Measurements from ENCODE around the gene MYD88. TPM values are rescaled to one million over a fixed set of nuclear protein-coding genes. Genes with fewer than 3 reads are reported as not detected.
A peak's percentile ranks its signal among the peaks of the same experiment; 100 is the strongest.

The MYD88 gene
- 32.0 and 36.9 TPM in 2 replicates for total RNA-seq

- H3K27me3 Mint-ChIP-seq = no peaks in the 10 kb centered on the region
- H3K27ac Mint-ChIP-seq = peak within 1 kb of the TSS; percentile 99
- intact Hi-C loops (cut with micrococcal nuclease) = loop anchor here (5.0 kb wide), 1 partner anchor 359 kb away; the partner anchor contains the start of gene EXOG
- no peaks in the 10 kb centered on the region for H3K9me3 Mint-ChIP-seq
- peak; percentile 96 for DNase-seq
- H3K4me3 Mint-ChIP-seq = peak within 1 kb of the TSS; percentile 90
- peaks cover 37% of the 10 kb centered on the region for H3K36me3 Mint-ChIP-seq (ENCODE audit: low read depth)
- peaks cover 58% of the 10 kb centered on the region for H3K4me1 Mint-ChIP-seq
Measured at GRCh38 chr3:38138349-38139190, at the start of gene MYD88. TSS of gene MYD88 (plus strand) at chr3:38138661. CDS start at chr3:38138701, 40 bp downstream.

DNA sequence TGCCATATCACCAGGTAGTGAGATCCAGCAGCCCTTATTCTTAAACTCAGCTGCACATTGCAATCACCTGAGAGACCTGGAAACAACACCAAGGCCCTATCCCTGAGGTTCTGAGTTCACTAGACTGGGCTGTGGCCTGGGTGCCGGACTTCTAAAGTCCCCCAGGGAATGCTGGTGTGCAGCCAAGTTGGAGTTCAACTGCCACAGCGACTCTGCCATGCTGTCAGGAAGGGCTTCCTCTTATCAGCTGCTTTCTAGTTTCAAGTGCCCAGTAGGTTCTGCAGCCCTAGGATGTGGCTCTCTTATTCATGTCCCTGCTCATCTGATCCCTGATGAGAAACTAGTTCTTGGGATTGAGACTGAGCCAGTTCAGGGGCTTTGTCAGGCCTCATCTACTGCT is 49.3 kb upstream of the MYD88 start:
- H3K9me3 Mint-ChIP-seq = peaks cover 4% of the 10 kb centered on the region
- intact Hi-C loops (cut with micrococcal nuclease) = no loop called here
- H3K4me3 Mint-ChIP-seq = no peak overlapping the region
- peaks cover 11% of the 10 kb centered on the region for H3K27me3 Mint-ChIP-seq
- H3K27ac Mint-ChIP-seq = no peak overlapping the region
- no peaks in the 10 kb centered on the region for H3K4me1 Mint-ChIP-seq
- no peak for DNase-seq
- H3K36me3 Mint-ChIP-seq (ENCODE audit: low read depth) = peaks cover 2% of the 10 kb centered on the region

GRCh38 chr3:38090453-38090852 is 48.0 kb upstream of the MYD88 start:
- H3K4me1 Mint-ChIP-seq = no peaks in the 10 kb centered on the region
- no peak overlapping the region for H3K27ac Mint-ChIP-seq
- H3K4me3 Mint-ChIP-seq = no peak overlapping the region
- H3K9me3 Mint-ChIP-seq = no peaks in the 10 kb centered on the region
- intact Hi-C loops (cut with micrococcal nuclease) = no loop called here
- H3K36me3 Mint-ChIP-seq (ENCODE audit: low read depth) = no peaks in the 10 kb centered on the region
- DNase-seq = no peak
- peaks cover 11% of the 10 kb centered on the region for H3K27me3 Mint-ChIP-seq

DNA sequence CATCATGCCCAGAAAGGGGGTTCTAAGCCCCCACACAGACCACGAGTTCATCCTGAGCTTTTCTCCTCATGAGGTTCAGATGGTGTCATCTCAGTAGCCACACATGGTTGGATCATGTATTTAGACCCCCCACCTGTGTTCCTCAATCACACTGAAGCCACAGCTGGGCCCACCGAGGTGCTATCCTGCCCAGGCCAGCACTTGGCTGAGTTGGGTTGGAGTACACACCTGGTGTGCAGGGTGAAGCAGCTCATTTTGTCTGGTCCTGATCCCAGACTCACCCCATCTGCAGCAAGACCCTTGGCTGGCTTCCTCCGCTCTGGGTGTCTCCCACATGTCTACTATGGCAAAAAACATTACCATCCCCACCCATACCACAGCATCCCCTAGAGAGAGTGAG is 43.5 kb upstream of the MYD88 start:
- H3K4me3 Mint-ChIP-seq = no peak overlapping the region
- no peak overlapping the region for H3K27ac Mint-ChIP-seq
- no peak for DNase-seq
- H3K9me3 Mint-ChIP-seq = no peaks in the 10 kb centered on the region
- intact Hi-C loops (cut with micrococcal nuclease) = no loop called here
- H3K36me3 Mint-ChIP-seq (ENCODE audit: low read depth) = no peaks in the 10 kb centered on the region
- H3K27me3 Mint-ChIP-seq = peaks cover 11% of the 10 kb centered on the region
- H3K4me1 Mint-ChIP-seq = no peaks in the 10 kb centered on the region

- H3K4me3 Mint-ChIP-seq = no peak overlapping the region
- peaks cover 11% of the 10 kb centered on the region for H3K27me3 Mint-ChIP-seq
- no peak overlapping the region for H3K27ac Mint-ChIP-seq
- intact Hi-C loops (cut with micrococcal nuclease) = no loop called here
- no peaks in the 10 kb centered on the region for H3K4me1 Mint-ChIP-seq
- H3K9me3 Mint-ChIP-seq = no peaks in the 10 kb centered on the region
- no peak for DNase-seq
- H3K36me3 Mint-ChIP-seq (ENCODE audit: low read depth) = no peaks in the 10 kb centered on the region
Measured at GRCh38 chr3:38095669-38096483, 42.6 kb upstream of the MYD88 start.

GRCh38 chr3:38097446-38098375 is 40.8 kb upstream of the MYD88 start:
- Mint-ChIP-seq H3K27me3 (peaks cover 7% of the 10 kb centered on the region), H3K4me1 (no peaks in the 10 kb centered on the region), H3K36me3 (ENCODE audit: low read depth) (no peaks in the 10 kb centered on the region), H3K27ac (no peak overlapping the region), H3K4me3 (no peak overlapping the region), H3K9me3 (no peaks in the 10 kb centered on the region)
- intact Hi-C loops (cut with micrococcal nuclease) = no loop called here
- no peak for DNase-seq

GRCh38 chr3:38098376-38098723 is 40.1 kb upstream of the MYD88 start:
- no peaks in the 10 kb centered on the region for H3K4me1 Mint-ChIP-seq
- H3K27ac Mint-ChIP-seq = no peak overlapping the region
- intact Hi-C loops (cut with micrococcal nuclease) = no loop called here

GRCh38 chr3:38099518-38099917 is 38.9 kb upstream of the MYD88 start:
- intact Hi-C loops (cut with micrococcal nuclease) = no loop called here
- no peak for DNase-seq
- no peak overlapping the region for H3K4me3 Mint-ChIP-seq
- H3K4me1 Mint-ChIP-seq = no peaks in the 10 kb centered on the region
- no peaks in the 10 kb centered on the region for H3K9me3 Mint-ChIP-seq
- H3K27me3 Mint-ChIP-seq = peaks cover 15% of the 10 kb centered on the region
- H3K36me3 Mint-ChIP-seq (ENCODE audit: low read depth) = no peaks in the 10 kb centered on the region
- no peak overlapping the region for H3K27ac Mint-ChIP-seq

More at GRCh38 chr3:38098376-38098723, 40.1 kb upstream of the MYD88 start:
- Mint-ChIP-seq H3K4me3 (no peak overlapping the region), H3K36me3 (ENCODE audit: low read depth) (no peaks in the 10 kb centered on the region), H3K27me3 (peaks cover 10% of the 10 kb centered on the region), H3K9me3 (no peaks in the 10 kb centered on the region)
- DNase-seq = no peak

GRCh38 chr3:38100498-38100897 is 38.0 kb upstream of the MYD88 start:
- Mint-ChIP-seq H3K27me3 (peaks cover 19% of the 10 kb centered on the region), H3K4me1 (no peaks in the 10 kb centered on the region), H3K9me3 (peaks cover under 1% of the 10 kb centered on the region), H3K27ac (no peak overlapping the region), H3K4me3 (no peak overlapping the region), H3K36me3 (ENCODE audit: low read depth) (no peaks in the 10 kb centered on the region)
- intact Hi-C loops (cut with micrococcal nuclease) = no loop called here
- no peak for DNase-seq

DNA sequence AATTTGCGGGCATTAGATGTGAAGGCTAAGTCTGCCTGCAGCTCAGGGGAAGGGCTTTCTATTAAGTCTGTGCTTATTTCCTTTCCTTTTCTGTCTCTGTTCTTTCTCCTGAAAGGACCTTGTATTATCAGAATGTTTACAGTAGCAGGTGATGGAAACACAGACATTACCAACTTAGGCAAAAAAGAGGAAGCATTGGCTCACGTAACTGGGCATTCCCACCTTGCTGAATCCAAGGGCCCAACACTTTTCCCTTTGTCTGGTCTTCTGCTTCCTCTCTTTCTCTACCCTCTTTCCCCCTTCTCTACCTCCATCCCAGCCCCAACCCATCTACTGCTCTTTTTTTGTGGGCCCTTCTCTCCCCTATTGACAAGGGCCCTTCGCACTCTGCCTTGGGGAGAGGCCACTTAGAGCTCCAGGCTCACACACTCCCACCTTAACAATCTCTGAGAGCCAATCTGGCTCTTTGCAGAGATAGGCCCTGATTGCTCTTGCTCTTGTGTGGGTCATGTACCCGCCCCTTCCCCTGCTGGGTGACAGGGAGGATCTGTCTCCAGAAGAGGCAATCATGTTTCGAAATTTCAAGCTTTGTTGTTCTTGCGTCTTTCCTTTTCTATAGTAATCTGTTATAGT is 36.5 kb upstream of the MYD88 start:
- no peak for DNase-seq
- Mint-ChIP-seq H3K4me1 (no peaks in the 10 kb centered on the region), H3K27ac (no peak overlapping the region), H3K36me3 (ENCODE audit: low read depth) (peaks cover 2% of the 10 kb centered on the region), H3K4me3 (no peak overlapping the region), H3K27me3 (peaks cover 19% of the 10 kb centered on the region), H3K9me3 (peaks cover 4% of the 10 kb centered on the region)
- intact Hi-C loops (cut with micrococcal nuclease) = no loop called here

DNA sequence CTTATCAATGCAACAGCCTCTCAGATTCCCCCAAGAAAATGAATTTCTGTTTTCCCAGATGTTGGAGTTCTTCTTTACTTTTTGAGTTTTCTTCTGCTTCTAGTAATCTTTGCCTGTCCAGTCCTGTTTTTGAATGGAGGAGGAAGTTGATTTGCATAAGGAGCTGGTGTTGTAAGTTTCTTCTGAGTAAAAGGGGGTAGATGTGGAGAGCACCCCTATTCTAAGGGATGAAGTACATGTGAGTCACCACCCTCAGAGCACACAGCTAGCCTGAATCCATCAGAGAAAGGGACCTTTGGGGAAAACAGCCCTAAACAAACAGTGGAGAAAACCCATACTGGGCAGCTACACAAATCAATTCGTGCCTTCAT is 36.0 kb upstream of the MYD88 start:
- Mint-ChIP-seq H3K9me3 (peaks cover 4% of the 10 kb centered on the region), H3K36me3 (ENCODE audit: low read depth) (peaks cover 2% of the 10 kb centered on the region), H3K27me3 (peaks cover 19% of the 10 kb centered on the region), H3K27ac (no peak overlapping the region), H3K4me1 (no peaks in the 10 kb centered on the region), H3K4me3 (no peak overlapping the region)
- no peak for DNase-seq
- intact Hi-C loops (cut with micrococcal nuclease) = no loop called here

DNA sequence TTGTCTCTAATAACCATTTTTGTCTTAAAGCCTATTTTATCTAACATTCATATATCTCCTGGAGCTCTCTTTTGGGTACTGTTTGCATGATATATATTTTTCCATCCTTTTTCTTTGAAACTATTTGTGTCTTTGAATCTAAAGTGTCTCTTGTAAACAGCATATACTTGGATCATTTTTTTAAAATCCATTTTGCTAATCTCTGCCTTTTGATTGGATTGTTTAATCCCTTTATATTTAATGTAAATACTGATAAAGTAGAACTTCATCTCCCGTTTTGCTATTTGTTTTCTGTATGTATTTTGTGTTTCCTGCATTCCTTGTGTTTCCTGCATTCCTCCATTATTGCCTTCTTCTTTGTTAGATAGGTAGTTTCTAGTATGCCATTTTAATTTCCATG is 32.9 kb upstream of the MYD88 start:
- Mint-ChIP-seq H3K27me3 (peaks cover 19% of the 10 kb centered on the region), H3K4me1 (no peaks in the 10 kb centered on the region), H3K4me3 (no peak overlapping the region), H3K9me3 (peaks cover 4% of the 10 kb centered on the region), H3K36me3 (ENCODE audit: low read depth) (peaks cover 2% of the 10 kb centered on the region), H3K27ac (no peak overlapping the region)
- DNase-seq = no peak
- intact Hi-C loops (cut with micrococcal nuclease) = no loop called here

- intact Hi-C loops (cut with micrococcal nuclease) = no loop called here
- DNase-seq = no peak
- no peak overlapping the region for H3K27ac Mint-ChIP-seq
- peaks cover 4% of the 10 kb centered on the region for H3K9me3 Mint-ChIP-seq
- H3K36me3 Mint-ChIP-seq (ENCODE audit: low read depth) = peaks cover 2% of the 10 kb centered on the region
- peaks cover 13% of the 10 kb centered on the region for H3K27me3 Mint-ChIP-seq
- H3K4me1 Mint-ChIP-seq = no peaks in the 10 kb centered on the region
- H3K4me3 Mint-ChIP-seq = no peak overlapping the region
Measured at GRCh38 chr3:38107911-38108648, 30.4 kb upstream of the MYD88 start.
